Keratinocyte (primary cell): ENCODE measurements around the gene DBI. TPM values are rescaled to one million over a fixed set of nuclear protein-coding genes. Genes with fewer than 3 reads are reported as not detected.

Experiments
- DNase-seq: peaks from one replicate; pipeline ENCODE4 v3.0.0-alpha.2; 2011; ENCODE audit warnings: low read depth, missing footprints, low spot score
- FAIRE-seq: peaks from 2 replicates; lab custom pipeline; 2011; peaks lifted over from hg19 to GRCh38; lab: Jason Lieb, UNC
- H2AFZ ChIP-seq: 2 replicates; pipeline ENCODE4 v1.6.0; 2012; ENCODE audit warnings: low read length, control low read depth, inconsistent platforms; ENCODE audit not compliant: control insufficient read depth
- H3K27ac ChIP-seq: 2 replicates; pipeline ENCODE4 v1.5.1; 2011; ENCODE audit warnings: low read length; ENCODE audit not compliant: control insufficient read depth, insufficient read depth
- H3K27me3 ChIP-seq: 3 replicates; pipeline ENCODE4 v1.6.0; 2011; ENCODE audit warnings: low read length; ENCODE audit not compliant: control insufficient read depth, insufficient read depth; ENCODE audit errors: extremely low read depth
- H3K36me3 ChIP-seq, 2 experiments: 2 replicates in 1 of 2; 3 replicates in 1 of 2; pipeline ENCODE4 v1.5.1; 2011; ENCODE audit warnings: low read length in 2 of 2, mild to moderate bottlenecking in 1 of 2; ENCODE audit not compliant: control insufficient read depth in 2 of 2, insufficient read depth in 2 of 2; ENCODE audit errors: extremely low read depth in 1 of 2
- H3K4me1 ChIP-seq: 3 replicates; pipeline ENCODE4 v1.5.1; 2011; ENCODE audit warnings: low read length; ENCODE audit not compliant: control insufficient read depth, insufficient read depth; ENCODE audit errors: extremely low read depth
- H3K4me2 ChIP-seq: 3 replicates; pipeline ENCODE4 v1.6.0; 2011; ENCODE audit warnings: low read depth, low read length; ENCODE audit not compliant: control insufficient read depth, insufficient read depth; ENCODE audit errors: extremely low read depth
- H3K4me3 ChIP-seq, 3 experiments: fragments of 200-600 bp in 1 of 3; sonication (generic) in 1 of 3; 2 replicates in 2 of 3; 3 replicates in 1 of 3; pipeline ENCODE4 v1.5.1; 2011 to 2016; ENCODE audit warnings: low read length in 3 of 3, mild to moderate bottlenecking in 3 of 3, control low read depth in 2 of 3, inconsistent platforms in 1 of 3, low read depth in 1 of 3, mixed read lengths in 1 of 3, mixed run types in 1 of 3, moderate library complexity in 1 of 3; ENCODE audit not compliant: control insufficient read depth in 2 of 3, insufficient read depth in 2 of 3; ENCODE audit errors: extremely low read depth in 1 of 3
- H3K79me2 ChIP-seq: 2 replicates; pipeline ENCODE4 v1.6.0; 2012; ENCODE audit warnings: low read length; ENCODE audit not compliant: control insufficient read depth, insufficient read depth
- H3K9ac ChIP-seq: 3 replicates; pipeline ENCODE4 v1.6.0; 2011; ENCODE audit warnings: low read length; ENCODE audit not compliant: control insufficient read depth, insufficient read depth; ENCODE audit errors: extremely low read depth
- H3K9me1 ChIP-seq: 3 replicates; pipeline ENCODE4 v1.6.0; 2011; ENCODE audit warnings: low read length; ENCODE audit not compliant: control insufficient read depth, insufficient read depth; ENCODE audit errors: extremely low read depth
- H3K9me3 ChIP-seq: 2 replicates; pipeline ENCODE4 v1.5.1; 2012; ENCODE audit warnings: low read depth, low read length; ENCODE audit not compliant: control insufficient read depth
- H4K20me1 ChIP-seq: 3 replicates; pipeline ENCODE4 v1.6.0; 2011; ENCODE audit warnings: low read length; ENCODE audit not compliant: control insufficient read depth, insufficient read depth; ENCODE audit errors: extremely low read depth
- CTCF ChIP-seq, 3 experiments: IDR thresholded peaks in 1 of 3; conservative IDR thresholded peaks in 1 of 3; optimal IDR thresholded peaks in 1 of 3; 2 replicates in 2 of 3; 3 replicates in 1 of 3; pipeline versions ENCODE3 to v1.5.1; 2011; ENCODE audit warnings: low read length in 3 of 3, mild to moderate bottlenecking in 3 of 3, moderate library complexity in 2 of 3, control low read depth in 1 of 3, inconsistent platforms in 1 of 3; ENCODE audit not compliant: insufficient read depth in 2 of 3; ENCODE audit errors: extremely low read depth in 1 of 3
- EZH2 ChIP-seq: IDR thresholded peaks from one replicate; pipeline ENCODE4 v1.6.1; 2012; ENCODE audit warnings: inconsistent platforms, mild to moderate bottlenecking, low read length, moderate library complexity
- dilution Hi-C: fragments of 300-500 bp; cut with MboI; formaldehyde crosslinking; loops from one replicate; pipeline ENCODE4 v1.7.0; 2020; ENCODE audit warnings: low sequenced_read_pairs; ENCODE audit not compliant: extremely low pct_ligation_motif_present
- polyA plus RNA-seq, 5 experiments: library from polyadenylated mRNA; depleted of rRNA in 3 of 5; stranded (reverse) in 3 of 5; stranded (forward) in 1 of 5; unstranded in 1 of 5; fragments of >200 nt; gene quantifications; 1 replicate in 1 of 5; 2 replicates in 3 of 5; 3 replicates in 1 of 5; pipeline versions ENCODE4 v1.2.1 to v1.2.3, GENCODE V29; 2011 to 2012; ENCODE audit warnings: missing spikeins in 2 of 5, low read depth in 1 of 5, low replicate concordance in 1 of 5

Gene DBI
- polyA plus RNA-seq, 1 donor (not counting 4 experiments of a cell fraction or from before 2014, with no cell fraction given): 590 TPM

GRCh38 chr2:119408221-119408619, 41.4 kb downstream of the DBI start:
- dilution Hi-C loops: no loop called here
- no peaks in the 10 kb centered on the region for H3K4me1 ChIP-seq
- no peaks in the 10 kb centered on the region for H3K36me3 ChIP-seq
- DNase-seq: no peak
- no peaks in the 10 kb centered on the region for H3K79me2 ChIP-seq
- peaks cover 3% of the 10 kb centered on the region for H3K27me3 ChIP-seq
- H3K4me3 ChIP-seq: no peak overlapping the region
- no peak overlapping the region for H3K9ac ChIP-seq
- no peak overlapping the region for H2AFZ ChIP-seq
- H4K20me1 ChIP-seq: no peaks in the 10 kb centered on the region
- no peak overlapping the region for H3K27ac ChIP-seq
- no peak for FAIRE-seq
- H3K9me3 ChIP-seq: no peaks in the 10 kb centered on the region
- no peak overlapping the region for H3K4me2 ChIP-seq
- no peaks in the 10 kb centered on the region for H3K9me1 ChIP-seq
- TF ChIP-seq EZH2 (no peak), CTCF (optimal IDR thresholded peaks at IDR 0.05 in 1 of 3, IDR thresholded peaks at IDR 0.05 in 1 of 3, conservative IDR thresholded peaks at IDR 0.05 in 1 of 3; ENCODE audit: extremely low read depth in 1 of 3, insufficient read depth in 2 of 3, low read length in 3 of 3) (no peak)

GRCh38 chr2:119409506-119409905, 42.7 kb downstream of the DBI start:
- H3K36me3 ChIP-seq: no peaks in the 10 kb centered on the region
- H3K27me3 ChIP-seq: no peaks in the 10 kb centered on the region
- no peak overlapping the region for H3K27ac ChIP-seq

More at GRCh38 chr2:119409506-119409905, 42.7 kb downstream of the DBI start:
- FAIRE-seq (no peak), DNase-seq (no peak)
- TF ChIP-seq EZH2 (no peak), CTCF (optimal IDR thresholded peaks at IDR 0.05 in 1 of 3, IDR thresholded peaks at IDR 0.05 in 1 of 3, conservative IDR thresholded peaks at IDR 0.05 in 1 of 3; ENCODE audit: extremely low read depth in 1 of 3, insufficient read depth in 2 of 3, low read length in 3 of 3) (no peak)
- dilution Hi-C loops: no loop called here
- H3K9ac ChIP-seq: no peak overlapping the region
- no peaks in the 10 kb centered on the region for H3K4me1 ChIP-seq
- H3K9me3 ChIP-seq: no peaks in the 10 kb centered on the region
- H2AFZ ChIP-seq: no peak overlapping the region
- H3K9me1 ChIP-seq: no peaks in the 10 kb centered on the region
- no peaks in the 10 kb centered on the region for H4K20me1 ChIP-seq
- H3K4me3 ChIP-seq: no peak overlapping the region
- H3K4me2 ChIP-seq: no peak overlapping the region
- no peaks in the 10 kb centered on the region for H3K79me2 ChIP-seq
